Measurements from ENCODE around the gene SLC16A6.
"Not testable (repeated sequence)": the region's sequence is repeated elsewhere in the genome, so short reads cannot be mapped to it uniquely, and the experiment has no call there.

GRCh38 chr17:68253426-68253825 is 37.5 kb downstream of the SLC16A6 start:
- not testable (repeated sequence) for TF ChIP-seq CTCF (IDR thresholded peaks at IDR 0.05); CREB1 (CRISPR knock-in tag; IDR thresholded peaks at IDR 0.05); NFYB (CRISPR knock-in tag; conservative IDR thresholded peaks at IDR 0.05; ENCODE audit: low read depth); USF2 (CRISPR knock-in tag; IDR thresholded peaks at IDR 0.05); ZNF232 (CRISPR knock-in tag; IDR thresholded peaks at IDR 0.05); TEAD1 (CRISPR knock-in tag; IDR thresholded peaks at IDR 0.05); E2F4 (CRISPR knock-in tag; IDR thresholded peaks at IDR 0.05; ENCODE audit: borderline replicate concordance, low read depth); E2F5 (CRISPR knock-in tag; IDR thresholded peaks at IDR 0.05); HMGA2 (CRISPR knock-in tag; IDR thresholded peaks at IDR 0.05); E2F1 (CRISPR knock-in tag; IDR thresholded peaks at IDR 0.05); ZSCAN18 (CRISPR knock-in tag; IDR thresholded peaks at IDR 0.05); TP53 (CRISPR knock-in tag; IDR thresholded peaks at IDR 0.05); MLX (CRISPR knock-in tag; IDR thresholded peaks at IDR 0.05); KAT7 (CRISPR knock-in tag; IDR thresholded peaks at IDR 0.05; ENCODE audit: borderline replicate concordance)
